ENCODE measurements around the gene WDR1.

GRCh38 chr4:10054571-10055041, 62.0 kb downstream of the WDR1 start:
- TF ChIP-seq ZSCAN12 (CRISPR knock-in tag; IDR thresholded peaks at IDR 0.05) (no peak), ZNF530 (CRISPR knock-in tag; IDR thresholded peaks at IDR 0.05; ENCODE audit: low read depth) (no peak), TARDBP (CRISPR knock-in tag; IDR thresholded peaks at IDR 0.05) (no peak), ZBTB3 (CRISPR knock-in tag; IDR thresholded peaks at IDR 0.05; ENCODE audit: borderline replicate concordance, low read depth) (no peak), TRIM24 (CRISPR knock-in tag; IDR thresholded peaks at IDR 0.05) (no peak), ZBTB49 (CRISPR knock-in tag; IDR thresholded peaks at IDR 0.05; ENCODE audit: borderline replicate concordance) (no peak), CTCF (CRISPR knock-in tag; IDR thresholded peaks at IDR 0.05) (no peak)
